Fibroblast of pulmonary artery (primary cell): ENCODE measurements around the gene ELMO1.

ENCODE experiments used
- DNase-seq: peaks from one replicate; pipeline ENCODE4 v3.0.0-alpha.2; 2010; ENCODE audit warnings: low read depth
- H3K4me3 ChIP-seq: replicated peaks from 2 replicates; pipeline ENCODE4 v1.5.1; 2011; ENCODE audit warnings: low read depth, mild to moderate bottlenecking, control low read depth, low read length, moderate library complexity
- TF ChIP-seq, protein P1 (sequence below): IDR thresholded peaks from 2 replicates; pipeline ENCODE4 v1.5.1; 2011; ENCODE audit warnings: mild to moderate bottlenecking, control low read depth, low read length, inconsistent platforms; ENCODE audit errors: missing control alignments

The ELMO1 gene

DNA sequence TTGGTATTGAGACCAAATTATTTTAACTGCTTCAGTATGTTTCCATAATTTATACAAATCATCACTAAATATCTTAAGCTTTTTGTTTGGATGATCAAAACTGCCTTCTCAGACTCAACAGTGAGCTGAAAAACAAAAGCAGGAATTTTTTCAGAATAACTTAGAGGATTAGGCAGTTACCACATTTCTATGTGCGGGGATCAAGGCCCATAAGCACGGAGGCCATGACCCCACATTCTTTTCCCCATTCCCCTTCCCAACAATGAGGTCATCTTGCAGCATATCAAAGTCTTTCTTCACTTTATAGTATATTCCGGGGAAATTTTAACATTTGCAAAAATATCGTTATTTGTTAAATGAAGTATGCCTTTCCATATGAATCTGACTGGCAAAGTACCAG is 125.8 kb downstream of the ELMO1 start:
- TF ChIP-seq, protein P1, sequence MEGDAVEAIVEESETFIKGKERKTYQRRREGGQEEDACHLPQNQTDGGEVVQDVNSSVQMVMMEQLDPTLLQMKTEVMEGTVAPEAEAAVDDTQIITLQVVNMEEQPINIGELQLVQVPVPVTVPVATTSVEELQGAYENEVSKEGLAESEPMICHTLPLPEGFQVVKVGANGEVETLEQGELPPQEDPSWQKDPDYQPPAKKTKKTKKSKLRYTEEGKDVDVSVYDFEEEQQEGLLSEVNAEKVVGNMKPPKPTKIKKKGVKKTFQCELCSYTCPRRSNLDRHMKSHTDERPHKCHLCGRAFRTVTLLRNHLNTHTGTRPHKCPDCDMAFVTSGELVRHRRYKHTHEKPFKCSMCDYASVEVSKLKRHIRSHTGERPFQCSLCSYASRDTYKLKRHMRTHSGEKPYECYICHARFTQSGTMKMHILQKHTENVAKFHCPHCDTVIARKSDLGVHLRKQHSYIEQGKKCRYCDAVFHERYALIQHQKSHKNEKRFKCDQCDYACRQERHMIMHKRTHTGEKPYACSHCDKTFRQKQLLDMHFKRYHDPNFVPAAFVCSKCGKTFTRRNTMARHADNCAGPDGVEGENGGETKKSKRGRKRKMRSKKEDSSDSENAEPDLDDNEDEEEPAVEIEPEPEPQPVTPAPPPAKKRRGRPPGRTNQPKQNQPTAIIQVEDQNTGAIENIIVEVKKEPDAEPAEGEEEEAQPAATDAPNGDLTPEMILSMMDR, result no peak
- no peak overlapping the region for H3K4me3 ChIP-seq
- DNase-seq, result no peak

DNA sequence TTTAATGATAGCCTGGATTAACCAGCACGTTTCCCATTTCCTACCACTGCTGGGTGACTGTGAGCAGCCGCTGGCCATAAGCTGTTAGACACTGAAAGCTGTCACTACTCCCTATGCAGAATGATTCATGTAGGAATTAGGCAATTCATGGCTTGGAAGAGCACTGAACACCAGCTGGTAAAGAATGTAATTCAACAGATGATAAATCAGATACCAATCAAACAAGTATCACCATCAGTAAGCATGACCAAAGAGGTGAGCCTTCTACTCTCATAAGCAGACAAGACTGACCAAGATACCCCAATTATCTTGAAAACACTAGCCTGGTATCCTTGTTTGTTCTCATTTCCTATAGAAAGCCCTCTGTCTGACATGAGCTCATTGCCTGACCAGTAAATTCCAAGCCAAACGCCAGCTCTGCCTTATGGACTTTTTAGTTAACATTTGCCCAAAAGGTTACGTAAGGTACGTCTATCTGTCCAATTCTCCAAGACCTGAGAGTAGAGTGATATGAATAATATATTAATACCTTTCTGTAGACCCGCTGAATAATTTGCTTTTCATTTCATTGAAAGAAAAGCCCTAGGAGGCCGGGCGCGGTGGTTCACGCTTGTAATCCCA is 127.7 kb downstream of the ELMO1 start:
- no peak for DNase-seq
- TF ChIP-seq, protein P1, result no peak
- H3K4me3 ChIP-seq, result no peak overlapping the region

DNA sequence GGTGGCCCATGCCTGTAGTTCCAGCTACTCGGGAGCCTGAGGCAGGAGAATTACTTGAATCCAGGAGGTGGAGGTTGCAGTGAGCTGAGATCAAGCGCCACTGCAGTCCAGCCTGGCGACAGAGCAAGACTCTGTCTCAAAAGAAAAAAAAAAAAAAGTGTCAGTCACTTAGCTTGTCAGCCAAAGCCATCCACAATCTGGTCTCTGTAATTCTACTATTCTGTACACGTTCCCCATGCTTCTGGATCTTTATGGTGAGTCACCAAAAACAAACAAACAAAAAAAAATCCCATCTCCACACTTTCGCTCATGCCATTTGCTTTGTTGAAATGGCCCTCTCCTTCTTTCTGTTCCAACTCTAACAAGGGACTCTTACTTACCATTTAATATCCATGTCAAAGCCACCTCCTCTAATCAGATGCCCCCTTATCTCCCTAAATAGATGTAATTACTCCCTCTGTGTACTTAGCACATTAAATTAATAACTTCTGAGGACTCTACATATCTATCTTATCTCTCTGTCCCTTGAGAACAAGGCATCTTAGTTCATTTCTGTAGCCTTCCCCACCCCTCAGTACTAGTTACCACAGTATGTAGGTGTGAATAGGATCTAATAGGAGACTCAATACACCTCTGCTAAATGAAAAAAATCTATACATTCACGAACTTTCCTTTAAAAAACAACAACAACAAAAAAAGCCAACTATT is 128.4 kb downstream of the ELMO1 start:
- H3K4me3 ChIP-seq, result no peak overlapping the region
- DNase-seq, result no peak
- TF ChIP-seq, protein P1, result no peak

DNA sequence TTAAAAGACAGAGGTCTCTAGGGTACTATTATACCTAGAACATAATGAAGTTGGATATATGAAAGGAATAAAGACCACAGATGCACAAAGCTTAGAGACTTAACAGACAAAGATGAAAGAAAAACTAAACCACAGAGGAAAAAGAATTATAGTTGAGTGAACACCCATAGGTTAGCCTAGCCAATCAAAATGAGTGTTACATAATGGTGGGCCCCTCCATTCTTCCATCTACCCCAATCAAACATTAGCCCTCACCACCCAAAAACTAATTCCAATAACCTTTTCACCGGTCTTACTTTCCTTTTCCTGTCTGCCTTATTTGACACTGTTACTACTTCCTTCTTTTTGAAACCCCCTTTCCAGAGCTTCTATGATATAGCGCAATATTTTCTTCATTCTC is 130.1 kb downstream of the ELMO1 start:
- TF ChIP-seq, protein P1, result no peak
- no peak overlapping the region for H3K4me3 ChIP-seq
- no peak for DNase-seq

DNA sequence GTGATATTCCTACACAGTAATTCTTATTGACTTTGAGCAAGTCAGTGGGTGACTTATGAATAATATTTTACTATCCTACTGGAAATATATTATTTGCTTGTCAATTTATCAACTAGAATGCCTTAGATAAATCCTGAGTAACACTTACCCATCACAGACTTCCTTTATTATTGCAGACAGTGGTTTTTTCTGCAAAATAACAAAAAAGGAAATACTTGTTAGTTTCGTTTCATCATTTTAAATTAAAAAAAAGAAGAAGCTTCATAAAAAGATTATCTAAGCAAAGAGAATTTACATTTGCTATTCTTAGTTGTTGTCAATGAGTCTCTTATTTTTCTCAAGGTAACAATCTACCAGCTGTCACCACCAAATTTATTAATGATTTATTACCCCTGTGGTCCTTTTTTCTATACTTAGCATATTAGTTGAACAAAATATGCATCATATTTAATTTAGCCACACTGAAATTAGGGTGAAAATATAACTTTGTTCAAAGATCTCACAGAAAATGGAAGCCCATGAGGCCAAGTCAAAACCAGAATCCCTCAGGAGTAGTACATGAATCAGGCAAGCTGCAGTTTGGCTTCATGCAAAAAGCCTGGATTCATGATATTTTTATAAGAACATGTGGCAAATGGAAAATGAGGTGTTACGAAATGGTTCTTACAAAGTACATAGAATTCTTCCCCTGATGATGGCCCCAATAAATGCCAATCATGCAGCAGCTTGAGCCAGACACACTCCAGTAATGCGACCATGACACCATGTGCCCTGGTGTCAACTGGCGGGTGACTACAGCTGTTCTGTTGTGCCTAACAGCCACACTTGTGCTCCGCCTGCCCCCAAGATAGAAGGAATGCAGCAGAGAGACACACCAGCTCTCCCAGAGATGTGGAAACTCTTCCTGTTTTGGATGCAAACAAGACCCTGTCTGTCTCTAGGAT is 132.6 kb downstream of the ELMO1 start:
- peak; percentile 4 for DNase-seq
- TF ChIP-seq, protein P1, result no peak

DNA sequence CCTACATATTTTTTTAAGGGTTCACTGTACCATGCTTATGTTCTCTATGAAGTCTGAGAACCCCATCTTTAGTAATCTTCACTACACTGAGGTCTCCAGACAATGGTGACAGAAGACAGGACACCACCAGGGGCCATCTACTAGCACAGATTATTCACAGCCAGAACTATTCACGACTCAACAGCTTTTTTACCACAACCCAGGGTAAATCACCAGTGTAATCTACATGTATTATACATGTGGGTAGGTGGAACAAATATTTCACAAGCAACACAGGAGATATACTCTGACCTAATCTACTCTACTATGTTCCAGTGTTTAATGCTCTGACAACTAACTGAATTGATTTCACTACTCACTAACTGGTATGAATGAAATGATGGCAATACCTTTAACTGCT is 136.1 kb downstream of the ELMO1 start:
- no peak for DNase-seq
- H3K4me3 ChIP-seq, result no peak overlapping the region
- TF ChIP-seq, protein P1, result no peak

More for the DNA sequence above, 132.6 kb downstream of the ELMO1 start:
- no peak overlapping the region for H3K4me3 ChIP-seq
